GM12878 (cell line): ENCODE results near the gene HUNK. TPM values are rescaled to one million over a fixed set of nuclear protein-coding genes. Genes with fewer than 3 reads are reported as not detected.

Experiments
- ATAC-seq: fragments of 200-7000 bp; cut with Tn5 transposase; 3 replicates; pipeline ENCODE4 v1.9.1; 2020; ENCODE audit warnings: mild to moderate bottlenecking, moderate library complexity
- BruUV-seq: library from RNA; stranded (reverse); fragments of 400-500 nt; replicated peaks from 2 replicates; lab custom pipeline; 2021; lab: Mats Ljungman, UMichigan
- CTCF ChIA-PET: fragments of 300-600 bp; sonication (Branson Sonifier 250); formaldehyde crosslinking; extraction: SDS; loops from one replicate; lab custom pipeline; 2021; ENCODE audit warnings: inconsistent platforms; lab: Yijun Ruan, JAX
- POLR2A ChIA-PET: fragments of 350-600 bp; formaldehyde crosslinking; extraction: SDS; loops from one replicate; lab custom pipeline; 2021; ENCODE audit warnings: inconsistent platforms; lab: Charles Lee
- RAD21 ChIA-PET: fragments of 300-600 bp; sonication (Branson Sonifier 250); formaldehyde crosslinking; loops from one replicate; lab custom pipeline; 2023; ENCODE audit warnings: antibody characterized with exemption; ENCODE audit not compliant: unreplicated experiment; lab: Charles Lee
- SMC1A ChIA-PET: fragments of 300-600 bp; sonication (Branson Sonifier 250); formaldehyde crosslinking; loops from one replicate; lab custom pipeline; 2023; ENCODE audit not compliant: unreplicated experiment, uncharacterized antibody; lab: Charles Lee
- DNase-seq: peaks from one replicate; pipeline ENCODE4 v3.0.0-alpha.2; 2011; ENCODE audit warnings: low read depth, low spot score
- FAIRE-seq: peaks from 3 replicates; lab custom pipeline; 2011; peaks lifted over from hg19 to GRCh38; lab: Jason Lieb, UNC
- H2AFZ ChIP-seq: 2 replicates; pipeline ENCODE4 v1.6.0; 2011; ENCODE audit warnings: low read depth, low read length, control low read depth; ENCODE audit not compliant: control insufficient read depth
- H3K27ac ChIP-seq: 2 replicates; pipeline ENCODE4 v1.5.1; 2011; ENCODE audit warnings: control low read depth; ENCODE audit not compliant: control insufficient read depth, insufficient read depth
- H3K27me3 ChIP-seq, 2 experiments: replicated peaks in 1 of 2; 2 replicates each; pipeline versions ENCODE4 v1.6.0 to v1.6.1; 2011; ENCODE audit warnings: low read length in 1 of 2; ENCODE audit not compliant: control insufficient read depth in 2 of 2, insufficient read depth in 2 of 2
- H3K36me3 ChIP-seq, 2 experiments: 2 replicates each; pipeline ENCODE4 v1.5.1; 2011; ENCODE audit warnings: low read length in 1 of 2; ENCODE audit not compliant: control insufficient read depth in 2 of 2, insufficient read depth in 2 of 2
- H3K4me1 ChIP-seq: 2 replicates; pipeline ENCODE4 v1.6.1; 2011; ENCODE audit warnings: mild to moderate bottlenecking, low read length, moderate library complexity, mixed read lengths; ENCODE audit not compliant: control insufficient read depth, insufficient read depth
- H3K4me2 ChIP-seq: 2 replicates; pipeline ENCODE4 v1.6.0; 2011; ENCODE audit warnings: control low read depth; ENCODE audit not compliant: control insufficient read depth, insufficient read depth
- H3K4me3 ChIP-seq: fragments of 200-600 bp; sonication (generic); 2 replicates; pipeline ENCODE4 v1.5.1; 2016
- H3K79me2 ChIP-seq: 2 replicates; pipeline ENCODE4 v1.6.0; 2011; ENCODE audit warnings: low read length; ENCODE audit not compliant: control insufficient read depth, insufficient read depth
- H3K9ac ChIP-seq: 2 replicates; pipeline ENCODE4 v1.8.0; 2011; ENCODE audit warnings: low read length, control low read depth, mixed read lengths; ENCODE audit not compliant: control insufficient read depth, insufficient read depth
- H3K9me3 ChIP-seq: replicated peaks from 3 replicates; pipeline ENCODE4 v1.5.1; 2011; ENCODE audit warnings: mild to moderate bottlenecking, low read length; ENCODE audit not compliant: control insufficient read depth, insufficient read depth
- H4K20me1 ChIP-seq: 2 replicates; pipeline ENCODE4 v1.6.0; 2011; ENCODE audit not compliant: control insufficient read depth, insufficient read depth
- NBN ChIP-seq: fragments of 450-650 bp; IDR thresholded peaks from 2 replicates; pipeline ENCODE4 v1.6.1; 2016
- STAT3 ChIP-seq: IDR thresholded peaks from 2 replicates; pipeline ENCODE4 v1.6.1; 2011; ENCODE audit warnings: low read depth, low read length, improper control_type of control experiment
- WGBS: methylation state at CpG from one replicate; pipeline ENCODE4 v1.1.6; 2016; ENCODE audit warnings: low lambda C conversion rate; ENCODE audit not compliant: insufficient replicate concordance, insufficient coverage; ENCODE audit errors: missing lambda C conversion rate; 5-methylcytosine and 5-hydroxymethylcytosine counted together
- in situ Hi-C: fragments of 300-500 bp; cut with MboI; formaldehyde crosslinking; loops from 9 replicates; pipeline ENCODE4 v1.14.3; 2018; ENCODE audit warnings: mixed read lengths
- intact Hi-C: fragments of 100-400 bp; cut with micrococcal nuclease; formaldehyde crosslinking; loops from one replicate; pipeline ENCODE4 v1.14.2; 2022; ENCODE audit not compliant: unreplicated experiment
- polyA plus RNA-seq, 11 experiments: library from polyadenylated mRNA; depleted of rRNA in 4 of 11; unstranded in 6 of 11; stranded (reverse) in 5 of 11; fragments of >200 nt; fragmentation: Nextera tagmentation in 4 of 11; fragmentation: Illumina TruSeq in 1 of 11; extraction: Ambion mirVana in 4 of 11; extraction: Trizol in 1 of 11; gene quantifications; 1 replicate in 1 of 11; 2 replicates in 10 of 11; pipeline versions ENCODE4 v1.2.1 to v1.2.3, GENCODE V29; 2011 to 2016; ENCODE audit warnings: inconsistent platforms in 2 of 11, missing spikeins in 2 of 11, low read depth in 1 of 11
- total RNA-seq, 4 experiments: library from RNA; depleted of rRNA in 3 of 4; stranded (reverse); fragments of >200 nt in 3 of 4; fragmentation: Illumina TruSeq in 1 of 4; extraction: Trizol in 1 of 4; gene quantifications; 2 replicates each; pipeline versions ENCODE4 v1.2.1 to v1.2.3, GENCODE V29; 2013 to 2021
- TF ChIP-seq, protein P1 (sequence below): IDR thresholded peaks from 2 replicates; pipeline ENCODE4 v1.6.1; 2012; ENCODE audit warnings: mild to moderate bottlenecking, low read depth, low read length

Gene HUNK
- total and polyA plus RNA-seq, 10 of the 15 experiments (the other 5 are each of a cell fraction or from before 2014, with no cell fraction given) = under 0.01 to 0.14 (median 0.03) TPM; not detected in 7

DNA sequence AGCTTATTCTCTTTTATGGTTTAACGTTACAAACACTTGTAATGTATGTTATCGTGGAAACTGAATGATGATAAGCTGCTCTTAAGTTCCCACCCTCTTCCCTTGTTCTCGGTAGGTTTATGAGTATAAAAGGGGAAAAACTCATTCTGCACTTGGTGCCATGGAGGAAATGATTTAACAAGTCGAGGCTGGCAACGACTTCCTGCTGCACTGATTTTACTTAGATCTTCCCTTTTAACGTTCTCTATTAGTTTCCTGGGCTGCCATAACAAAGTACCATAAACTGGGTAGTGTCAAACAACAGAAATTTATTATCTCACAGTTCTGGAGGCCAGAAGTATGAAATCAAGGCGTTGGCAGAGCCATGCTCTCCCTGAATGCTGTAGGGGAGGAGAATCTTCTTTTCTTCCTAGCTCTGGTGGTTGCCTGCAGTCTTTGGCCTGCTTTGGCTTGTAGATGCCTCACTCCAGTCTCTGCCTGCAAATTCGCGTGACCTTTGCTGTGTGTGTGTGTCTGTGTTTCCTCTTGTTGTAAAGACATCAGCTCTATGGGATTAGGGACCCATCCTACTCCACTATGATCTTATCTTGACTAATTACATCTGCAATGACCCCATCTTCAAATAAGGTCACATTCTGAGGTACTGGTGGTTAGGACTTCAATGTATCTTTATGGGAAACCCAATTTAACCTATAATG is 26.3 kb downstream of the HUNK start:
- Histone ChIP-seq H3K27ac (no peak overlapping the region), H2AFZ (no peak overlapping the region), H4K20me1 (no peaks in the 10 kb centered on the region), H3K79me2 (no peaks in the 10 kb centered on the region), H3K4me1 (no peaks in the 10 kb centered on the region), H3K9ac (no peak overlapping the region), H3K27me3 (no peaks in the 10 kb centered on the region), H3K9me3 (no peaks in the 10 kb centered on the region), H3K36me3 (no peaks in the 10 kb centered on the region), H3K4me2 (no peak overlapping the region), H3K4me3 (no peak overlapping the region)
- 10% methylated on average over 9 of the region's 9 CpGs for WGBS
- no peak for TF ChIP-seq NBN
- TF ChIP-seq STAT3 = no peak
- TF ChIP-seq, protein P1, sequence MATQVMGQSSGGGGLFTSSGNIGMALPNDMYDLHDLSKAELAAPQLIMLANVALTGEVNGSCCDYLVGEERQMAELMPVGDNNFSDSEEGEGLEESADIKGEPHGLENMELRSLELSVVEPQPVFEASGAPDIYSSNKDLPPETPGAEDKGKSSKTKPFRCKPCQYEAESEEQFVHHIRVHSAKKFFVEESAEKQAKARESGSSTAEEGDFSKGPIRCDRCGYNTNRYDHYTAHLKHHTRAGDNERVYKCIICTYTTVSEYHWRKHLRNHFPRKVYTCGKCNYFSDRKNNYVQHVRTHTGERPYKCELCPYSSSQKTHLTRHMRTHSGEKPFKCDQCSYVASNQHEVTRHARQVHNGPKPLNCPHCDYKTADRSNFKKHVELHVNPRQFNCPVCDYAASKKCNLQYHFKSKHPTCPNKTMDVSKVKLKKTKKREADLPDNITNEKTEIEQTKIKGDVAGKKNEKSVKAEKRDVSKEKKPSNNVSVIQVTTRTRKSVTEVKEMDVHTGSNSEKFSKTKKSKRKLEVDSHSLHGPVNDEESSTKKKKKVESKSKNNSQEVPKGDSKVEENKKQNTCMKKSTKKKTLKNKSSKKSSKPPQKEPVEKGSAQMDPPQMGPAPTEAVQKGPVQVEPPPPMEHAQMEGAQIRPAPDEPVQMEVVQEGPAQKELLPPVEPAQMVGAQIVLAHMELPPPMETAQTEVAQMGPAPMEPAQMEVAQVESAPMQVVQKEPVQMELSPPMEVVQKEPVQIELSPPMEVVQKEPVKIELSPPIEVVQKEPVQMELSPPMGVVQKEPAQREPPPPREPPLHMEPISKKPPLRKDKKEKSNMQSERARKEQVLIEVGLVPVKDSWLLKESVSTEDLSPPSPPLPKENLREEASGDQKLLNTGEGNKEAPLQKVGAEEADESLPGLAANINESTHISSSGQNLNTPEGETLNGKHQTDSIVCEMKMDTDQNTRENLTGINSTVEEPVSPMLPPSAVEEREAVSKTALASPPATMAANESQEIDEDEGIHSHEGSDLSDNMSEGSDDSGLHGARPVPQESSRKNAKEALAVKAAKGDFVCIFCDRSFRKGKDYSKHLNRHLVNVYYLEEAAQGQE = no peak
- CTCF ChIA-PET = no interaction called here
- SMC1A ChIA-PET = no interaction called here
- POLR2A ChIA-PET = no interaction called here
- DNase-seq (no peak), ATAC-seq (no peak), FAIRE-seq (no peak)
- RAD21 ChIA-PET = no interaction called here
- no TSS peak for BruUV-seq
- intact Hi-C loops = no loop called here
- in situ Hi-C loops = no loop called here
